GM18508 (cell line): ENCODE measurements around the gene HIPK1.
"Not testable (repeated sequence)": the region's sequence is repeated elsewhere in the genome, so short reads cannot be mapped to it uniquely, and the experiment has no call there.

ENCODE experiments used
- ATAC-seq: cut with Tn5 transposase; IDR thresholded peaks from one replicate; pipeline ENCODE4 v1.9.1; 2021; ENCODE audit warnings: moderate number of reproducible peaks; ENCODE audit not compliant: insufficient read depth, unreplicated experiment

HIPK1 gene

GRCh38 chr1:114002492-114003239, 73.5 kb downstream of the HIPK1 start:
- ATAC-seq = no peak

GRCh38 chr1:114003431-114003830, 74.3 kb downstream of the HIPK1 start:
- ATAC-seq = no peak

GRCh38 chr1:114006825-114007224, 77.7 kb downstream of the HIPK1 start:
- not testable (repeated sequence) for ATAC-seq

GRCh38 chr1:114008480-114008941, 79.4 kb downstream of the HIPK1 start:
- no peak for ATAC-seq

- no peak for ATAC-seq
These were observed 79.9 kb downstream of the HIPK1 start for GRCh38 chr1:114008993-114009392.

- no peak for ATAC-seq
These were observed 80.3 kb downstream of the HIPK1 start for GRCh38 chr1:114009393-114009792.

- ATAC-seq = no peak
These were observed 81.5 kb downstream of the HIPK1 start for GRCh38 chr1:114010433-114011184.

GRCh38 chr1:114011796-114012195, 82.7 kb downstream of the HIPK1 start:
- ATAC-seq = no peak

GRCh38 chr1:114015075-114015474, 86.0 kb downstream of the HIPK1 start:
- no peak for ATAC-seq

GRCh38 chr1:114019724-114020123, 90.6 kb downstream of the HIPK1 start:
- ATAC-seq = not testable (repeated sequence)

GRCh38 chr1:114021665-114022099, 92.6 kb downstream of the HIPK1 start:
- ATAC-seq = no peak

- ATAC-seq = no peak
These were observed 93.8 kb downstream of the HIPK1 start for GRCh38 chr1:114022877-114023276.

GRCh38 chr1:114023377-114023776, 94.3 kb downstream of the HIPK1 start:
- ATAC-seq = no peak

GRCh38 chr1:114024049-114024448, 94.9 kb downstream of the HIPK1 start:
- no peak for ATAC-seq

GRCh38 chr1:114025609-114026401, 96.7 kb downstream of the HIPK1 start:
- no peak for ATAC-seq

GRCh38 chr1:114026797-114027196, 97.7 kb downstream of the HIPK1 start:
- no peak for ATAC-seq
